Measurements from ENCODE around the gene AFDN.

GRCh38 chr6:167832497-167833395 is 6.0 kb downstream of the AFDN start:
- TF ChIP-seq CTCF (IDR thresholded peaks at IDR 0.05) (no peak), POLR2AphosphoS5 (IDR thresholded peaks at IDR 0.05) (no peak)

Data from upper lobe of left lung (tissue), 4 donors.